ENCODE results near the gene DCDC2C. TPM values are rescaled to one million over a fixed set of nuclear protein-coding genes. Genes with fewer than 3 reads are reported as not detected.
"Not testable (repeated sequence)": the region's sequence is repeated elsewhere in the genome, so short reads cannot be mapped to it uniquely, and the experiment has no call there.

The DCDC2C gene
- total and polyA plus RNA-seq, 2 experiments from 2014 or later: not detected

DNA sequence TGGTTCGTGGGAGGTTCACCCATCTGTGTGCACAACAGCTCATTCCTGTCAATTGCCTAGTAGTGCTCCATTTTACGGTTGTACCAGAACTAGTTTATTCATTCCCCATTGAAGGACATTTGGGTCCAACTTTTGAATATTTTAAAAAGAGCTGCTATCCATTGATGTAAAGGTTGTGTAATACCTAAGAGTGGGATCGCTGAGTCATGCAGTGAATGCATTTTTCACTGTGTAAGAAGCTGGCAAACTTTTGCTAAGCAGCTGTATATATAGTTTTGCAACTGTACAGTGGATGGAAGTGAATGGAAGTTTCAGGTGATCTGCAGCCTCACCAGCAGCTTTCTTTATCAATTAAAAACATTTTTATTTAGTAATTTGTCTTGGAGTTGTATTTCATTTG is 104.5 kb downstream of the DCDC2C start:
- H3K4me3 ChIP-seq: no peak overlapping the region
- TF ChIP-seq EZH2 (IDR thresholded peaks at IDR 0.05; ENCODE audit: borderline replicate concordance) (no peak), CTCF (IDR thresholded peaks at IDR 0.05; ENCODE audit: poor library complexity) (no peak), EZH2phosphoT487 (IDR thresholded peaks at IDR 0.05; ENCODE audit: low read depth, severe bottlenecking, unreplicated experiment) (no peak)
- no peak overlapping the region for H3K27ac ChIP-seq
- no peaks in the 10 kb centered on the region for H3K9me2 ChIP-seq (replicated peaks; ENCODE audit: insufficient read depth)
- H3K4me2 ChIP-seq: no peak overlapping the region
- DNase-seq (ENCODE audit: low spot score): no peak
- no peaks in the 10 kb centered on the region for H3K36me3 ChIP-seq (replicated peaks; ENCODE audit: insufficient read depth, low read depth)
- no peaks in the 10 kb centered on the region for H3K9me3 ChIP-seq (ENCODE audit: low read depth)
- H2AFZ ChIP-seq: no peak overlapping the region
- no peaks in the 10 kb centered on the region for H3K27me3 ChIP-seq
- no peaks in the 10 kb centered on the region for H3K4me1 ChIP-seq (ENCODE audit: insufficient read depth)
- H3K79me2 ChIP-seq: no peaks in the 10 kb centered on the region
- WGBS (ENCODE audit: low lambda C conversion rate, missing lambda C conversion rate): 91% methylated on average over 3 of the region's 3 CpGs
- H4K20me1 ChIP-seq (ENCODE audit: insufficient read depth, poor library complexity, severe bottlenecking): no peaks in the 10 kb centered on the region

DNA sequence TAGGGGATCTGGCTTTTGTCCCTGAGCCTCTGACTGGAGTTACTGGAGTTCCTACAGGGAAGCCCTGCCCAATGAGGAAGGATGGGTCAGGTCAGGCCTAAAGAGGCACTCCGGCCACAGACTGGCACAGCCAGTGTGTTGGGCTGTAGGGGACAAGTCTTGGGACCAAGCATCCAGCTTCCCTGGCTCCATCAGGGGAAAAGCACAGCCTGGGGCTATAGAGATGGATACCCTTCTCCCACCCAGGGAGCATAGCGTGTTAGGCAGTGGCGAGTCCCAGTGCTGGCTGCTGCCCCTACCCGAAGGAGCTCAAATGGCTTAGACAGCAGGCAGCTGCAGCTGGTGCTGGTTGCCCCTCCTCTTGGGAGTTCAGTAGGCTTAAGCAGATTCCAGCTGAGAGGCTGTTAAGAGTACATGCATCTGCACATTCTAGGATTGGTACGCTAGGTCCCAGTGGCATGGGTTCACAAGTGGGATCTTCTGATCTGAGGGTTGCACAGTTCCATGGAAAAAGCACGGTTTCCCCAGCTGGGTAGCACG is 111.4 kb downstream of the DCDC2C start:
- no peak overlapping the region for H3K27ac ChIP-seq
- H3K79me2 ChIP-seq: no peaks in the 10 kb centered on the region
- H2AFZ ChIP-seq: no peak overlapping the region
- H3K9me2 ChIP-seq (replicated peaks; ENCODE audit: insufficient read depth): no peaks in the 10 kb centered on the region
- no peak overlapping the region for H3K4me2 ChIP-seq
- no peaks in the 10 kb centered on the region for H3K36me3 ChIP-seq (replicated peaks; ENCODE audit: insufficient read depth, low read depth)
- no peak overlapping the region for H3K4me3 ChIP-seq
- no peak for TF ChIP-seq CTCF (IDR thresholded peaks at IDR 0.05; ENCODE audit: poor library complexity)
- TF ChIP-seq EZH2 (IDR thresholded peaks at IDR 0.05; ENCODE audit: borderline replicate concordance): no peak
- no peak for TF ChIP-seq EZH2phosphoT487 (IDR thresholded peaks at IDR 0.05; ENCODE audit: low read depth, severe bottlenecking, unreplicated experiment)
- H4K20me1 ChIP-seq (ENCODE audit: insufficient read depth, poor library complexity, severe bottlenecking): no peaks in the 10 kb centered on the region
- H3K27me3 ChIP-seq: no peaks in the 10 kb centered on the region
- DNase-seq (ENCODE audit: low spot score): no peak
- 88% methylated on average over 7 of the region's 7 CpGs for WGBS (ENCODE audit: low lambda C conversion rate, missing lambda C conversion rate)
- H3K9me3 ChIP-seq (ENCODE audit: low read depth): no peaks in the 10 kb centered on the region
- no peaks in the 10 kb centered on the region for H3K4me1 ChIP-seq (ENCODE audit: insufficient read depth)

DNA sequence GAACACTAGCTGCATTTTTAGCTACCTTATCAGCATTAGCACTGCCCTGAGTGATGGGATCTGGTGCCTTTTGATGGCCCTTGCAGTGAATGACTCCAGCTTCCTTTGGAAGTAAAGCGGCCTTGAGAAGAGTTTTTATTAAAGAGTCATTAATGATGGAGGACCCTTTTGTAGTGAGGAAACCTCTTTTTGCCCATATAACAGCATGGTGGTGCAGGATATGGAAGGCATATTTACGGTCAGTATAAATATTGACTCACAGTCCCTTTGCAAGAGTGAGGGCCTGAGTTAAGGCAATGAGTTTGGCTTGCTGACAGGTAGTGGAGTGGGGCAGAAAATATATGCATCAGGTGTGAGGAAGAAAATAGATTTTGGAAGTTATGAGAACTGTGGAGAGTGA is 113.8 kb downstream of the DCDC2C start:
- not testable (repeated sequence) for H3K9me2 ChIP-seq (replicated peaks; ENCODE audit: insufficient read depth); H3K4me2 ChIP-seq; H3K9me3 ChIP-seq (ENCODE audit: low read depth); H3K79me2 ChIP-seq; H3K36me3 ChIP-seq (replicated peaks; ENCODE audit: insufficient read depth, low read depth); H3K4me3 ChIP-seq; H2AFZ ChIP-seq; H4K20me1 ChIP-seq (ENCODE audit: insufficient read depth, poor library complexity, severe bottlenecking); DNase-seq (ENCODE audit: low spot score); H3K4me1 ChIP-seq (ENCODE audit: insufficient read depth); H3K27me3 ChIP-seq; H3K27ac ChIP-seq
- WGBS (ENCODE audit: low lambda C conversion rate, missing lambda C conversion rate): 87% methylated on average over 2 of the region's 2 CpGs

DNA sequence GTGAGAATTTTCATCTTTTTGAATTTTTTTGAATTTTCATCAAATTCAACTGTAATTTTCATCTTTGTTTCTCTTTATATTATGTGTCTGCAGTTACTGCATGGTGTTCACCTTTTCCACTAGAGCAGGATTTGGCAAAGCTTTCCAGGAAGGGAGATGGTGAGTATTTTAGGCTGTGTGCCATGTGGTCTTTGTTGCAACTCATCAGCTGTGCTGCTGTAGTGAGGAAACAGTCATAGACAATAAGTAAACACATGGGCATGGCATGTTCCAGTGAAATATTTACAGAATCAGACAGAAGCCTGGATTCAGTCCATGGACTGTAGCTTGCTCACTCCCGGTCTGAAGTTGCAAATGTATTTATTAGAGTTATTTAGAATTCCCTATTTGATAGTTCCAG is 120.4 kb downstream of the DCDC2C start:
- H3K9me2 ChIP-seq (replicated peaks; ENCODE audit: insufficient read depth): no peaks in the 10 kb centered on the region
- no peak overlapping the region for H3K27ac ChIP-seq
- H3K79me2 ChIP-seq: no peaks in the 10 kb centered on the region
- no peaks in the 10 kb centered on the region for H3K4me1 ChIP-seq (ENCODE audit: insufficient read depth)
- H2AFZ ChIP-seq: no peak overlapping the region
- DNase-seq (ENCODE audit: low spot score): no peak
- H3K27me3 ChIP-seq: no peaks in the 10 kb centered on the region
- TF ChIP-seq EZH2phosphoT487 (IDR thresholded peaks at IDR 0.05; ENCODE audit: low read depth, severe bottlenecking, unreplicated experiment) (no peak), EZH2 (IDR thresholded peaks at IDR 0.05; ENCODE audit: borderline replicate concordance) (no peak), CTCF (IDR thresholded peaks at IDR 0.05; ENCODE audit: poor library complexity) (no peak)
- H3K4me2 ChIP-seq: no peak overlapping the region
- no peak overlapping the region for H3K4me3 ChIP-seq
- H3K36me3 ChIP-seq (replicated peaks; ENCODE audit: insufficient read depth, low read depth): no peaks in the 10 kb centered on the region
- no peaks in the 10 kb centered on the region for H4K20me1 ChIP-seq (ENCODE audit: insufficient read depth, poor library complexity, severe bottlenecking)
- no peaks in the 10 kb centered on the region for H3K9me3 ChIP-seq (ENCODE audit: low read depth)
- WGBS (ENCODE audit: low lambda C conversion rate, missing lambda C conversion rate): 63% methylated on average over 1 of the region's 1 CpG
